ENCODE results near the gene INAFM2.

INAFM2 gene

DNA sequence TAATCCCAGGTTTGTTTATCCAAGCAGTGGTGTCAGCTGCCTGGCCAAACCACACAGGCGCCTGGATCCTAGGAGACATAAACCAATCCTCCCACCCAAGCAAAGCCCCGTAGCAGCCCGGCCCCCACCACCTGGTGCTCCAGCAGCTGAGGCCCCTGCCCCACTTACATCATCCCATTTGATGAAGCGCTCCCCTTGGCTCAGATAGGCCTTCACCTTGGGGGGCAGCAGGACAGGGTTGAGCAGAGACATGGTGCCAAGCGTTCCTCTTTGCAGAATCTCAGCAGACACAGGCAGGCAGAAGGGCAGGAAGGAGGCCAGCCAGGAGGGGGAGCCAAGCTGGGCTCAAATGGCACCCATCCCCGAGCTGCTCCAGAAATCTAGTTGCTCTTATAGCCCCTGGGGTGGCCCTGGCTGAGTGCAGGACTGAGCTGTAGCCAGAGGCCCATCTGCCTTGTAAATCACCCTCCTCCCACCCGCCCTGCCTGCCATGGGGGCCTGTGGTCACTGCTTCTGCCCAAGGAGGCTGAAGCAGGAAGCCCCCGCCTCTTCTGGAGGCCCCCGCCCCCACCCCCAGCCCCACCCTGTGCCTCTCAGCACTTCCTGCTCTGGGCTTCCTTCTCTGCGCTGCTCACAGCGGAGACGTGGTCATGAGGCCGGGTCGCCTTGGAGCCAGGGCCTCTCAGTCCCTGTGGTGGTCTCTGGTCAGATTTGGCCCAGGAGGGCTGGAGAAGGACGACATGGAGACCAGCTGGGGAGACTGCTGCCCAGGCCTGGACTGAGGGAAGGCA, 15.9 kb upstream of the INAFM2 start, which contains the start of gene PLCB2:
TSS of gene PLCB2 (minus strand) at position 515 of the 791 bp plus-strand sequence. CDS start at position 252, 263 bp downstream.
- DNase-seq = peak; percentile 81

DNA sequence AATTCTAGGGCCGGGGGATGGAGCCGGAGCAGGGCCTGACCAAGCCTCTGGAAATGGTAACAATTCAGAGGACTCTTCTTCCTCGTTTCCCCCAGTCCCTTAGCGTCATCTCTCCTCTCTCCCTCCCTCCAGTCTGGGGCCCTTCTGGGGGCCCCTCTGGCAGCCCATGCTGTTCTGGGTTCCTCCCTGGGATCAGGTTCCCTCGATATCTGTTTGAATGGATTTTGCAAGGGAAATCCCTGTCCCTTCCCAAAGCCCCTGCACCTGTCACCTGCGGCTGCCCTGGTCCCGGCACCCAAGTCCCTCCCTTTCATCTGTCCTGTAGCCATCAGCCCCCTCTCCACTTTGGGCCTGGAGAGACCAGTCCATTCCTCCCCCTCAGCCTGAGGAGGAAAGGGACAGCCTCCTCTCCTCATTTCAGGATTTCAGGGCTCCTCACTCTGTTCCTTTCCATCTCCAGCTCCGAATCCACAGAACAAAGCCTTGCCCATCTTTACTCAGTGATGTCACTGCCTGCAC, 14.1 kb upstream of the INAFM2 start:
- DNase-seq = no peak

DNA sequence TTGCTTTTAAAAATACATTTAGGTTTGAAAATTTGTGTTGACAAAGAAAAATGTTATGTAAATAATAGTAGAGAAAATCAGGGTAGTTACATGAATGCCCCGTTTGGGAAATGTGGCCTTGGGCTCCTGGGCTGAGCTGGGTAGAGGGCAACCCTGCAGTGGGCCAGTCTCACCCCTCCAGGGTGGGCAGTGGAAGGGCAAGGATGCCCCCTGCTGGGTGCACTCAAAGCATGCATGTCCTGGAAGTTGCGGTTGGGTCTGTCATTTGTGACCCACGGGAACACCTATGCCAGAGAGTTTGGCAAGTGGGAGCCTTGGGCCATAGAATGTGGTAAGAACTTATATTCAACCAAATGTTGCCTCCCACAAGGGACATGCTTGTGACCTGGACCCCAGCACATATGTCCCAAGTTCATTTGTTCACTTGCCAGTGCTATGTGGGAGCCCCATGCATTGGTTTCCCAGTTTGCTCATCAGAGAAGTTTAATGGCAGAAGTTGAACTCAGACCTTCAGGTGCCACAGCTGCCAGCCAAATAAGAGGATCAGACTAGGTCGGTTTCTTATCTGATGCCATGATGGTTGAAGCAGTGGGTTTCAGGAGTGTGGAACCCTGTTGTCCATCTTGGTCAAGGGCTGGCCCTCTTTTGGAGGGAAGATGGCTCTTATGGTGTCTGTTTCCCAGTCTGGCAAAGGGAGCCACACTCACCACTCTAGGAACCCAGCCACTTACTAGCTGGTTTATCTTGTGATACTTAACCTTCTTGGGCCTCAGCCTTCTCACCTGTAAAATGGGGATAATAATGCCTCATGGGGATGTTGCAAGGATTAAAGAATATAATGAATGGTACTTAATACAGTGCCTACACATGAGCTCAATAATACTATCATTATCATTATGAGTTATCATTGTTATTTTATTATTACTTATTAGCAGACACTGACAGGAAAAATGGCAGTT, 13.2 kb upstream of the INAFM2 start:
- peak; percentile 60 to 61 for DNase-seq

DNA sequence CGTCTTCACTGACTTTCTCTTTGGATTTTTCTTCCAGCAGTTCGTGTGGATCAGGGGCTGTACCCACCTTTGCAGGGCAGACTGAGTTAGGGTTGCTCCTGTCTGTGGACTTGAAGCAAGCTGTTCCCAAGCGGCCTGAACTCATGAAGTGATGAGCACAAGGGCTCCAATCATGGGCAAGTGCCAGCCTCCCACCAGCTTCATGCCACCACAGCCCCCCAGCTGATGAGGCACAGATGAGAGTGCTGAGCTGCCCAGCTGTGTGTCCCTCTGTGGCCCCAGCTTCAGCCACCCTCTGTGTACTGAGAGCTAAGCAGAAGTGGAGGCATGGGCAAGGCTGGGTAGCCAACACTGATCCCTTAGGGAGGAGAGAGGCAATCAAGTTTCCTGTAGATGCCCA, 12.5 kb upstream of the INAFM2 start:
- DNase-seq = no peak

DNA sequence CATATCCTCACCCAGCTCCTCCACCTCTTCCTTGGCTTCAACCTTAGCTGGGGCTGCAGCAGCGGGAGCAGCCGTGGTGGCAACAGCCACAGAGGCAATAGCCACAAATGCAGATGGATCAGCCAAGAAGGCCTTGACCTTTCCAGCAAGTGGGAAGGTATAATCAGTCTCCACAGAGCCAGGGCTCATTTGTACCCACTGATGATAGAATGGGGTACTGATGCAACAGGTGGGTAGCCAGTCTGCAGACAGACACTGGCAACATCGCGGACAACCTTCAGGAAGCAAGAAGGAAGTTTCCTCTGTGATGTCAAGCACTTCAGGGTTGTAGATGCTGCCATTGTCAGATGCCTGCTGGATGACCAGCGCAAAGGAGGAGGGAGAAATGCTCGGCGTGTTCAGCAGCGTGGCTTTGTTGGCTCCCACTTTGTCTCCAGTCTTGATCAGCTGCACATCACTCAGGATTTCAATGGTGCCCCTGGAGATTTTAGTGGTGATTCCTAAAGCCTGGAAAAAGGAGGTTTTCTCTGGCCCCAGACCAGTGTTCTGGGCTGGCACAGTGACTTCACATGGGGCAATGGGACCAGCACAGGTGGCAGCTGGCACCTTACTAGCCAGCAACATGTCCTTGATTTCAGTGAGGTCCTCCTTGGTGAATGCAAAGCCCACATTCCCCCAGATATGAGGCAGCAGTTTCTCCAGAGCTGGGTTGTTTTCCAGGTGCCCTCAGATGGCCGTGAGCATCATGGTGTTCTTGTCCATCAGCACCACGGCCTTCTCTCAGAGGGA, 10.9 kb upstream of the INAFM2 start:
- no peak for DNase-seq

DNA sequence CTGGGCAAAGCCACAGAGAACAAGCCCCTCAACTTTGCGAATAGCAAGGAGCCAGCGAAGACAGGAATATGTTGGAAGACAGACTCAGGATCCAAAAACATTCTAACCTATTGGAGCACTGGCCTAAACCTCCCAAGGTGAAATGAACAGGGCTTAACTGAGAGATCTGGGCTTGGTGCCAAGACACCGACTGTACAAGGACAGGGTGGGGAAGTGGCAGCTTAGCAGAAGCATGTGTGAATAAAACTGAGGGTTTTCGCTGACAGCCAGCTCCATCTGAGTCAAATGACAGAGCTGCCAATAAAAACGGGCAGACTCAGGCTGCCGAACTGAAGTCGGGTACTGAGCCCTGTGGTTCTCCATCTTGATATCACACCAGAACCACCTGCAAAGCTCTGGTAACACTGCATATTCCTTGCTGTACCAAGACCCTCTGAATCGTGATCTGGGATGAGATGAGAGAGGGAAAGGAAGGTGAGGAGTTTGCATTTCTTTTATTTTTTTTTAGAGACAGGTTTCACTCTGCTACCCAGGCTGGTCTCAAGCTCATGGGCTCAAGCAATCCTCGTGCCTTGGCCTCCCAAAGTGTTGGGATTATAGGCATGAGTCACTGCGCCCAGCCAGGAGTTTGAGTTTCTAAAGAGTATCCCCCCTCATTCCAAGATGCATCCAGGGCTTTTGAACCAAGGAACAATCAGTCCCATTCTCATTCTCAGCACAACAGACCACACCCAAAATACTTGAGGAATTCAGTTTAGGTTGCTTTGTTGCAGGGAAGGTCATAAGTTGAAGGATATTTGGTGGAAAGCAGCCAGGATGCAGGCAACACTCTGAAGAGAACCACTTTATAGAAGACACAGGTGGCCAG, 9.7 kb upstream of the INAFM2 start:
- peak; percentile 74 to 77 for DNase-seq

DNA sequence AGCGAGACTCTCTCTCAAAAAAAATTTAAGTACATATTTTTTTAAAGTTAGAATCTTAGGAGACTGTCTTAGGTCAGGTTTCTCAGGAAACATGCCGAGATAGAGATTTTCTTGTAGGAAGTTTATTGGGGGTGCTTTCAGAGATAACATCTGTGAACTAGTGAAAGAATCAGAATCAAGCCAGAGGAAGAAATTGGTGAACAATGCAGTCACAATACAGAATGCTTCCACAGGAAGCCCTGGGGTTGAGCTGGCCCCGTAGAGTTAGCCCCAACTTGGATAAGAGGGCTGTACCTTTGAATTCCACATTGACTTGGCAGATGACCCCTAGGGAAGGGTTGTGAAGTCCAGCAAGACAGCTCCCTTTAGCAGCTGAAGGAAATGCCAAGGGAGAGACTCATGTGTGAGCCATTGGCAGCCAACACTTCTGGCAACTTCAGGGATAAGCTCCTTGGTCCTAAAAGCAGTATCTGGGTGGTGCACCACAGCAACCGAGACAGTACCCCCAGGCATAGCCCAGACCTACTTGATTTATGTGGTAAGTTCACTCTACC, 8.7 kb upstream of the INAFM2 start:
- DNase-seq = no peak

DNA sequence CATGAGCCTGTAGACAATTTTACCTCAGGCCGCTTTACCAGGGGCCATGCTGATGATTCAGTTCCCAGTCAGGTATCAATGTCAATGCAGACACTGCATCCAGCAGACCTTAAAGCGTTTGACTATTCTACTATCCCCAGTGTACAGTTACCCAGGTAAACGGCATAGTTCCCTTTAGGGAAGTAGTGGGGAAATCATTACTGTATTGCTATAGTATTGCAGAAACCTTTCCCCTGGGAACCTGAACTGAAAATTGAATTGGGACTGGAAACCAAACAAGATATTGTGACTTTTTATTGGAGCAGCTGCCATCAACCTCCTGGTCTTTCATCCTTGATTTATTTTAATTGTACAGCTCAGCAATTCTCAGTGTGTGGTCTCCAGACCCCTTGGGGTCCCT, 6.6 kb upstream of the INAFM2 start:
- no peak for DNase-seq

DNA sequence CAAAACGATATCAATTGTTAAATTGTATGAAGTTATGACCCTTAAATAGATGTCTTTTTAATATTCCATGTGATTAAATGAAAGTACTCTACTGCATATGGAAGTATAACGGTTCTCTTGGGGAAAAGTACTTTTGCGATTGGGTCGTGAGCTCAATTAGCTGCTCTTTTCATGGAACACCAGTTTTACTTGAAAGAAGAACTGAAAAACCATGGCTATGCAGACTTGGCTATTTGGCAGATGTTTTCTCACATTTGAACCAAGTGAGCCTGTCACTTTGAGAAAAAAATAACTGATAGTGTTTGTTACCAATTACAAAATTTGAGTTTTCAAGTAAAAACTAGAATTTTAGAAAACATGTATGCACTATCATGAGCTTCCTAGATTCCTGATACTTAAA, 5.9 kb upstream of the INAFM2 start:
- DNase-seq = no peak

DNA sequence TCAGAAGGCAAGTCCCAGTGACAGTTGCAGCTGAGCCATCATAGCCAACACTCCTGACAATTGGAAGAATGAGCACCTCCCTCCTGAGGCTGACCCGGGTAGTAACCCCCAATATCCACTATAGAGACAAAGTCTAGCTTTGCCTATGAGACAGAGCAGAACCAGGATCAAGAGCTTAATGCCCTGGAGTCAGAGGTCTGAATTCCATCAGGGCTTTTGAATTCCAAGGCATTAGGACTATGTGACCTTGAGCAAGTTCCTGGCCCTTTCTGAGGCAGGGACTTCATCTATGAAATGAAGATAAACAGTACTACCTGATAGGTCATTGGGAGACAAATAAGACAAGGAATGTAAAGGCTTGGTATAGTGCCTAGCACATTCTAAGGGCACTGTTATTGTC, 3.1 kb upstream of the INAFM2 start:
- DNase-seq = no peak

DNA sequence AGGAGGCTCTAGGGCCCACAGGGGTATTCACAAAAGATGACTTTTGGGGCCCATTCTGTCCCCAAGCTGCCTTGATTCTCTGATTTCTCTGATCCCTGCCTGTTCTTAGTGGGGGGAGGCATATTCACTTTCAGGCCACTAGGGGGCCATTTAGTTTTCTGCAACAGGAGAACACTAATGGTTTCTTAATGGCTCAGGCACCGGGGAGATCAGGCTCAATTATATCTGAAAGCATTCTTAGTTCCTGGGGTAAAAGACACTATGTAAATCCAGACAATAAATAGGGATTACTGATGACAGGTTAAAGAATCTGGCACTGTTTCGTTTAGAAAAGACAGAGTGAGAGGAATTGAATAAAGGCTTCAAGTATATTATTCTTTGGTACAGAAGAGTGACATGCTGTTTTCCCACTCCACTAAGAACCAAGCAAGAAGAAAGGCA, 2.5 kb upstream of the INAFM2 start:
- DNase-seq = peak; percentile 75 to 82

DNA sequence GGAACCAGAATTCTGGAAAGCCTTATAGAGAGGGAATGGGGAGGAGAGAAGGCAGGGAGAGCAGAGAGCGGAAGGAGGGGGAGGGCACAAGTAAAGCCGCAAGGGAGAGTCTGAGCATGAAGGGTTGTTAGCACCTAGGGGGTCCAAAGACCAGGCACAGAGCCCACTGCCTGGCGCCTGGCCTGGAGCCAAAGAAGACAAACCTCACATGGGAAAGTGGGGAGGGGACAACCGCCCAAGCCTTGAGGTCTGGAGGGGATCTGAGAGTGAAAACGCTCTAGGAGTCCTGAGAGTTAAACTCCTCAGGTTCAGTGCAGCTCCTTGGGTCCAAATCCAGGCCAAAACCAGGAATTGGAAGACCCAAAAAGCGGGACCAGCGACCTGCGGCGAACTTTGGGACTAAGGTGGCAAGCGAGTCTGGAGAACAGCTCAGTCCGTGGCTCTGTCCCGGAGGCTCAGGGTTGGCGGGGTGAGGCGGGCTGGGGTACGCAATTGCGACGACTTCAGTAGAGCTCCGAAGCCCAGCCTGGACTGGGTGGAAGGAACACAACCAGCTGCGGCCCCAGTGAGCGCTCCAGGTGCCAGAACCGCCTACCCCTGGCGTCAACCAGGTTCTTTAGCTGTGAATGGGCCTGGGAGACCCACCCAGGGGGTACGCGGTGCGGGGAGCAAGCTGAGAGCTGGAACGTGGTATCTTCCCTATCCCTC, 807 bp upstream of the INAFM2 start:
- DNase-seq = no peak

DNA sequence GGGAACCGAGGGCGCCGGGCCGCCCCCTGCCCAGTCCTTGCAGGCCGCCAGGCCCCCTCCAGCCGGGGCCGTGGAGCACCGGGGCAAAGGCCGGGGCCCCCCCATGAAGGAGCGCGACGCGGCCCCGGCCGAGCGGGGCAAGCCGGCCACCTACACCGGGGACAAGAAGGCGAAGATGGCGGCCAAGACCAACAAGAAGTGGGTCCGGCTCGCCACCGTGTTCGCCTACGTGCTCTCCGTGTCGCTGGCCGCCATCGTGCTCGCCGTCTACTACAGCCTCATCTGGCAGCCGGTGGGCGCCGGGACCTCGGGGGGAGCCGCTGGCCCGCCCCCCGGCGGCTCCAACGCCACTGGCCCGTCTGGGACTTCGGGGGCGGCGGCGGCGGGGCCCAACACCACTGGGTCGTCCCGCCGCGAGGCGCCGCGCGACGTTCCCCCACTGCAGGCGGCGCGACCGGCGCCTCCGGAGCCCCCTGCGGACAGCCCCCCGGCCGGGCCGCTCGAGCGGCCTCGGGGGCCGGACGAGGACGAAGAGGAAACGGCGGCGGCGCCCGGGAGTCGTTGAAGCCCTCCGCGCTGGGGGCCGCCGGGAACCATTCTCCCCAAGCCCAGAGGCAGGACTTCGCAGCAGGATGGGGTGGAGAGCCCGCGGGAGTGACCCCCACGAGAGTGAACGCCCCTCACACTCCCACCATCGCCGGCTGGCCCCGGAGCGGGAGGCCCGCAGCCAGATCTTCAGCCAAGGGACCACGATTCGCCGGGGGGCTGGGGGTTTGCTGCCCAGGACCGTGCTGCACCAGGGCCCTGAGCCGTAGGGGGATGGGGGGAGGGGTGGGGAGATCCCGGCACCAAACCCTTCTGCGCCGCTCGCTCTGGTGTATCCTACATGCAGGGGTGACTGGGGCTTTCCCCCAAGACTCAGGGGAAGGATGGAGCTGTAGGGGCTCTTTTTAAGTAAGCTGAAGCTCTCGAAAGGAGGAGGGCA, 753 bp downstream of the INAFM2 start:
- DNase-seq = peak in 1 of 2 experiments; percentile 2

DNA sequence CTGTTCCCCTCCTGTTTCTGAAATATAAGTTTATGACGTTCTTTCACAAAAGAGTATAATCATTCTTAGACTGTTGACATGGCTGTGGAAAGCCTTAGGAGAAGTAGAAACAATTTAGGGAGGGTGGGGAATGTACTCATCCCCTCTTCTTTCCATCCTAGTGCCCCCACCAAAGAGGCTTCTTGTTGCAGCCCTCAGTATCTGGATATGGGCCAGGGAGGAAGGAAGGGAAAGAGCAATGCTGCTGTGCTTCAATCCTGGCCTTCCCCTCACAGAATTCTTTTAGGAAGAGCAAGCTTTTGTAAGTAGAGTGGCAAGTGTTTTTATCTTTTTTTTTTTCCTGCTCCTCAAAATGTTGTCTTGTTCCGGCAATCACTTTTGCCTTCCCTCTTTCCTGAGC, 1.7 kb downstream of the INAFM2 start:
- DNase-seq = no peak

DNA sequence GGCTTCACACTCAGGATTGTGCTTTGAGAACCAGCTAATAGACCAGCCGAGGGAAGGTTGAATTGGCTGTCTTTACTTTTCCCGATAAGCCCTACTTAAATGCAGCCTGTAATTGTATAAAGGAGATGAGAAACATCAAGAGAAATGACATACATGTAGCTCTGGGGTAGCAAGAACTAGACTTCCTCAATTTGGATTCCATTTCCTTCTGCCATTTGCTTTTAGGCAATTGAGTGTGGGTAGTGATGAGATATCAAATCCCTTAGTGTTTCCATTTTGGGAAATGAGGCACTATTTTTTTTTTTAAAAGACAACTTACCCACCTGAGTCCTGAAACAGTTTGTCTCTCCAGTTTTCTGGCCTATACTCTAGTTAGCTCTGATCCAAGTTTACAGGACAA, 2.2 kb downstream of the INAFM2 start:
- DNase-seq = peak; percentile 4 to 8

DNA sequence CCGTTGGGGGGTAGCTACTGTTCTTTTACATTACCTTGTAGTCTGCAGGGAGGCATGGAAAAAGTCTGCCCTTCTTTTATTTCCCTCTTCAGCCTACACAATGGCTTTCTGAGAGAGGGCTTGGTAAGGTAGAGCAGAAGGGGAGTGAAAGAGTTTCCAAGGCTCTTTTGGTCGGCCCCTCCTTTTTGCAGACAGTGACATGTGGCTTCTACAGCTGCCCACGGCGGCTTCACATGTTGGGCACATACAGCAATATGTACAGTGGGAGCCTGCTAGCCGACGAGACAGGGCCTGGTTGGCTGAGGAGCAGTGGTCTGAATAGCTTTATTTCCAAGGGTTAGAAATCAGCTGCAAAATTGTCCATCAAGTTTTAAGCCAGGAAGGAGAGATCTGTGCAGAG, 4.0 kb downstream of the INAFM2 start:
- DNase-seq = no peak

DNA sequence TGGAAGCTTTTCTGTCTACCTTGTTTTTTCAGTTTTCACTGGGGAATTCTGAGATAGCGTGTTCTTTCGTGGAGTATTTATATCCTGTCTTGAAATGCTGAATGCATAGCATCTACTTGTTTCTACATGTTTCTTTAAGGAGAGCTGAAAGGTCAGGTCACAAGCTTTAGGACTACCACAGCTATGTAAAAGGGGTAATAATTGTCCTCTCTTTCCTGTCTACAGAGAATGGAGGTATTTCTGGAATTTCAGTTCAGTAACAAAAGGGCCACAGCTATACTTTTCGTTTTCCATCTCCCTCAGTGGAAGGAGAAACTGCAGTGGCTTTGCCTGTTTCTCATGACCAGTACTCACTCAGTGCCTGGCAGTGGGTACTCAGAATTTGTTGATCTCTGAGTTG, 4.7 kb downstream of the INAFM2 start:
- DNase-seq = no peak

DNA sequence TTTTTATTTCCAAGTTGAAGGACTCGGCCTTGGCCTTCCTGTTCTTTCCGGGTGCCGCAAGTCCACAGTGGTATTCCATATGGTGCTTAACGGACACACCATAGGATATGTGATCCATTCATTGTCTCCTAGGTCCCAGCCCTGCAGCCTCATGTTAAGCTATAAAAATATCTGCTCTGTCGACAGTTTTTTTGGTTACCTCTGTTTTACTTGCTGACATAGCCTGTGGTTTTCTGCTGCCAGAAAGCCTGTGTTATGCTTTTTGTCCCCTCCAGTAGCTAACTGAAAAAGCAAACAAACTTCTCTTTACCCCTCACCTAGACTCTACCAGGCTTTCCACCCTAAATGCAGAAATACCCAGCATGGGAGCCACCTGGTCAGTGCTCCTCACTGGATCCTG, 5.3 kb downstream of the INAFM2 start:
- no peak for DNase-seq

DNA sequence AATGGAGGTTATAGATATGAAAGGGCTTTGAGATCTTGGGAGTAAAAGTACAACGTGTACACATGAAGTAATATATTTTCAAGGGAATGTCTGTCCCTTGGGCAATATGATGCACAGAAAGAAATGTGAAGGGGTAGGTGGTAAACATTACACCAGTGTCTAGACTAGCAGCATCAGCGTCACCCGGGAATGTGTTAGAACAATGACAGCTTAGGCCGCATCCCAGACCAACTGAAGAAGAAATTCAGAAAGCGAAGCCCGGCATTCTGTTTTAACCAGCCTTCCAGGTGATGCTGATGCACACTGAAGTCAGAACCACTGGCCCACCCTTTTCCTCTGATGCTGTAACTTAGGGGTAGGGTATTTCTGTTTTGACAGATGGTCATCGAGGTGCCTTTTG, 6.3 kb downstream of the INAFM2 start:
- no peak for DNase-seq
